Measurements from ENCODE around the gene KLF16. TPM values are rescaled to one million over a fixed set of nuclear protein-coding genes. Genes with fewer than 3 reads are reported as not detected.

The KLF16 gene
- polyA plus RNA-seq, 3 donors, result 0.51 to 23.3 (median 0.67) TPM

DNA sequence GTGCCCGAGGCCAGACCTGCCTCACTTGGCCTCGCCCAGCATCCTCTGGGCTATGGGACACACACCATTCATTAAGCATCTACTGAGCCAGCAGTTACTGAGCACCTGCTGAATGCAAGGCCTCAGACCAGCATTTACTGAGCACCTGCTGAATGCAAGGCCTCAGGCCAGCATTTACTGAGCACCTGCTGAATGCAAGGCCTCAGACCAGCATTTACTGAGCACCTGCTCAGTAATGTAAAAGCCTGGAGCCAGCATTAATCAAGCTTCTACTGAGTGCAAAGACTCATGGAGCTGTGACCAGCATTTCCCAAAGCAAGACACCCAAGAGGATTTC is 55.0 kb downstream of the KLF16 start:
- Mint-ChIP-seq H3K36me3 (peaks cover 21 to 48% of the 10 kb centered on the region in 2 donors), H3K4me1 (peaks cover 15% of the 10 kb centered on the region), H3K27me3 (ENCODE audit: low read depth in 3 of 3) (no peaks in the 10 kb centered on the region), H3K4me3 (no peak overlapping the region), H3K9me3 (no peaks in the 10 kb centered on the region), H3K27ac (no peak overlapping the region)
- H3K9ac ChIP-seq (ENCODE audit: insufficient read depth, low read length, poor library complexity, severe bottlenecking), result no peak overlapping the region
- no peaks in the 10 kb centered on the region for H3K27me3 ChIP-seq (ENCODE audit: control insufficient read depth in 2 of 2, insufficient read depth in 2 of 2, low read length in 2 of 2)
- no peak overlapping the region for H3K4me2 ChIP-seq (replicated peaks; ENCODE audit: extremely low read depth, low read length, poor library complexity, severe bottlenecking)
- TF ChIP-seq, protein P1, sequence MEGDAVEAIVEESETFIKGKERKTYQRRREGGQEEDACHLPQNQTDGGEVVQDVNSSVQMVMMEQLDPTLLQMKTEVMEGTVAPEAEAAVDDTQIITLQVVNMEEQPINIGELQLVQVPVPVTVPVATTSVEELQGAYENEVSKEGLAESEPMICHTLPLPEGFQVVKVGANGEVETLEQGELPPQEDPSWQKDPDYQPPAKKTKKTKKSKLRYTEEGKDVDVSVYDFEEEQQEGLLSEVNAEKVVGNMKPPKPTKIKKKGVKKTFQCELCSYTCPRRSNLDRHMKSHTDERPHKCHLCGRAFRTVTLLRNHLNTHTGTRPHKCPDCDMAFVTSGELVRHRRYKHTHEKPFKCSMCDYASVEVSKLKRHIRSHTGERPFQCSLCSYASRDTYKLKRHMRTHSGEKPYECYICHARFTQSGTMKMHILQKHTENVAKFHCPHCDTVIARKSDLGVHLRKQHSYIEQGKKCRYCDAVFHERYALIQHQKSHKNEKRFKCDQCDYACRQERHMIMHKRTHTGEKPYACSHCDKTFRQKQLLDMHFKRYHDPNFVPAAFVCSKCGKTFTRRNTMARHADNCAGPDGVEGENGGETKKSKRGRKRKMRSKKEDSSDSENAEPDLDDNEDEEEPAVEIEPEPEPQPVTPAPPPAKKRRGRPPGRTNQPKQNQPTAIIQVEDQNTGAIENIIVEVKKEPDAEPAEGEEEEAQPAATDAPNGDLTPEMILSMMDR (IDR thresholded peaks at IDR 0.05), result no peak
- DNase-seq, result no peak
- H3K36me3 ChIP-seq (replicated peaks in 1 of 2; ENCODE audit: control insufficient read depth in 1 of 2, insufficient read depth in 2 of 2, low read length in 2 of 2), result peaks cover 12 to 17% of the 10 kb centered on the region in 2 donors
- H2AFZ ChIP-seq (ENCODE audit: insufficient read depth, low read depth, low read length, poor library complexity, severe bottlenecking), result no peak overlapping the region
- no peaks in the 10 kb centered on the region for H3K79me2 ChIP-seq (ENCODE audit: insufficient read depth, low read length)
- H3K4me3 ChIP-seq (replicated peaks in 1 of 3; ENCODE audit: low read depth in 2 of 3, low read length in 3 of 3), result no peak overlapping the region
- intact Hi-C loops (cut with micrococcal nuclease), result no loop called here
- H4K20me1 ChIP-seq (ENCODE audit: insufficient read depth, low read length), result no peaks in the 10 kb centered on the region
- H3K27ac ChIP-seq (ENCODE audit: low read depth in 1 of 2, low read length in 2 of 2), result no peak overlapping the region
- 96% methylated on average over 2 of the region's 2 CpGs for WGBS (ENCODE audit: insufficient coverage)
- peaks cover 15 to 20% of the 10 kb centered on the region in 2 donors for H3K4me1 ChIP-seq (ENCODE audit: control insufficient read depth in 1 of 2, insufficient read depth in 2 of 2, low read length in 2 of 2)
- H3K9me3 ChIP-seq (replicated peaks in 1 of 2; ENCODE audit: control insufficient read depth in 1 of 2, insufficient read depth in 1 of 2, low read length in 2 of 2), result no peaks in the 10 kb centered on the region

DNA sequence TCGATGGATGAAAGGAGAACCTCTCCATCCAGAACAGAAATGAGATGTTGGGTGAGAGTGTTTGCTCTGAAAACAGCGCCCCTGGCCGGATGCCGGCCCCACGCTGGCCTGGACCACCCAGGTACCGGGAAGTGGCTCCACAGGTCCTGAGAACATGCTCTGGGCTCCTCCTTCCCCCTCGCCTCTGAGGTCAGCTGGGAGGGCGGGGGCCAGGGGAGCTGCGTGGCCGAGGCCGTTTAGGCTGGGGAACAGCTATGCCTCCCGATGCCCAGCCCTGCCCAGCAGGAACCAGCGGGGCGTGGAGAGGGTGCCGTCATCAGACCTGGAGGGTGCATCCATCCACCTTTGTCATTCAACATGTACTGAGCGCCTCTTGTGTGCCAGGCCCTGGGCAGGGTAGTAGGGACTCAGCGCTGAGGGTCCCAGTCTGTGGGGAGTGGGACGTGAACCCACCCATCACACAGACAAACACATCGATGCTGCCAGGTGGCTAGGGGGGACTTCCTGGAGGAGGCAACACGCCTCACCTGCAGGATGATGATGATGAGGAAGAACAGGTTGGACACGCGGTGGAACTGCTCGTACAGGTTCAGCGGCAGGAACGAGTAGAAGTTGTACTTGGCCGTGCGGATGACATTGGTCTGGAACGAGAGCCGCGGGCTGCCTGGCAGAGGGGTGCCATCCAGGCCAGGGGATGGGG is 55.5 kb downstream of the KLF16 start:
- no peaks in the 10 kb centered on the region for H4K20me1 ChIP-seq (ENCODE audit: insufficient read depth, low read length)
- H3K27ac ChIP-seq (ENCODE audit: low read depth in 1 of 2, low read length in 2 of 2), result no peak overlapping the region
- H3K9ac ChIP-seq (ENCODE audit: insufficient read depth, low read length, poor library complexity, severe bottlenecking), result no peak overlapping the region
- H2AFZ ChIP-seq (ENCODE audit: insufficient read depth, low read depth, low read length, poor library complexity, severe bottlenecking), result no peak overlapping the region
- Mint-ChIP-seq H3K4me3 (no peak overlapping the region), H3K36me3 (peaks cover 26 to 53% of the 10 kb centered on the region in 2 donors), H3K4me1 (peaks cover 10% of the 10 kb centered on the region), H3K27ac (no peak overlapping the region), H3K9me3 (no peaks in the 10 kb centered on the region), H3K27me3 (ENCODE audit: low read depth in 3 of 3) (no peaks in the 10 kb centered on the region)
- H3K36me3 ChIP-seq (replicated peaks in 1 of 2; ENCODE audit: control insufficient read depth in 1 of 2, insufficient read depth in 2 of 2, low read length in 2 of 2), result peaks cover 15 to 17% of the 10 kb centered on the region in 2 donors
- no peaks in the 10 kb centered on the region for H3K79me2 ChIP-seq (ENCODE audit: insufficient read depth, low read length)
- H3K4me2 ChIP-seq (replicated peaks; ENCODE audit: extremely low read depth, low read length, poor library complexity, severe bottlenecking), result no peak overlapping the region
- no peak overlapping the region for H3K4me3 ChIP-seq (replicated peaks in 1 of 3; ENCODE audit: low read depth in 2 of 3, low read length in 3 of 3)
- no peaks in the 10 kb centered on the region for H3K9me3 ChIP-seq (replicated peaks in 1 of 2; ENCODE audit: control insufficient read depth in 1 of 2, insufficient read depth in 1 of 2, low read length in 2 of 2)
- no peak for DNase-seq
- TF ChIP-seq, protein P1 (IDR thresholded peaks at IDR 0.05), result no peak
- H3K4me1 ChIP-seq (ENCODE audit: control insufficient read depth in 1 of 2, insufficient read depth in 2 of 2, low read length in 2 of 2), result peaks cover 10 to 15% of the 10 kb centered on the region in 2 donors
- H3K27me3 ChIP-seq (ENCODE audit: control insufficient read depth in 2 of 2, insufficient read depth in 2 of 2, low read length in 2 of 2), result no peaks in the 10 kb centered on the region
- intact Hi-C loops (cut with micrococcal nuclease), result no loop called here
- 97% methylated on average over 22 of the region's 30 CpGs for WGBS (ENCODE audit: insufficient coverage)
